Aorta (tissue), 5 donors: ENCODE measurements around the gene SAMD5. TPM values are rescaled to one million over a fixed set of nuclear protein-coding genes. Genes with fewer than 3 reads are reported as not detected.

Source experiments
- ATAC-seq: fragments of 200-7000 bp; cut with Tn5 transposase; one replicate; pipeline ENCODE4 v1.9.1; 2022; ENCODE audit warnings: moderate library complexity; ENCODE audit not compliant: low FRiP score
- DNase-seq, 2 donors: peaks; one replicate each; pipeline ENCODE4 v3.0.0-alpha.2; 2020
- H3K27ac ChIP-seq, 2 donors: one replicate each; pipeline ENCODE4 v1.5.1; 2013; ENCODE audit warnings: low read length in 2 of 2, mild to moderate bottlenecking in 2 of 2, moderate library complexity in 2 of 2, control low read depth in 1 of 2, inconsistent platforms in 1 of 2, low read depth in 1 of 2
- H3K27me3 ChIP-seq, 2 donors: one replicate each; pipeline ENCODE4 v1.6.1; 2013; ENCODE audit warnings: control low read depth in 1 of 2, low read length in 1 of 2, mild to moderate bottlenecking in 1 of 2, moderate library complexity in 1 of 2; ENCODE audit not compliant: insufficient read depth in 2 of 2, control insufficient read depth in 1 of 2
- H3K36me3 ChIP-seq, 2 donors: one replicate each; pipeline ENCODE4 v1.6.1; 2013; ENCODE audit warnings: control low read depth in 1 of 2, low read length in 1 of 2, mild to moderate bottlenecking in 1 of 2; ENCODE audit not compliant: insufficient read depth in 2 of 2, control insufficient read depth in 1 of 2
- H3K4me1 ChIP-seq, 2 donors: one replicate each; pipeline ENCODE4 v1.6.1; 2013; ENCODE audit warnings: low read length in 2 of 2, control low read depth in 1 of 2, mild to moderate bottlenecking in 1 of 2, moderate library complexity in 1 of 2; ENCODE audit not compliant: insufficient read depth in 2 of 2, control insufficient read depth in 1 of 2
- H3K4me3 ChIP-seq, 2 donors: one replicate each; pipeline ENCODE4 v1.5.1; 2013; ENCODE audit warnings: low read length in 2 of 2, control low read depth in 1 of 2, mild to moderate bottlenecking in 1 of 2
- H3K9me3 ChIP-seq: one replicate; pipeline ENCODE4 v1.6.1; 2013; ENCODE audit warnings: mild to moderate bottlenecking, low read length; ENCODE audit not compliant: control insufficient read depth
- WGBS, 2 donors: extraction: QIAGEN DNeasy Blood & Tissue Kit; methylation state at CpG; one replicate each; pipeline ENCODE4 v1.1.7; 2013; 5-methylcytosine and 5-hydroxymethylcytosine counted together
- intact Hi-C, 2 donors: fragments of 100-400 bp; cut with DNase I; formaldehyde crosslinking; loops; one replicate each; pipeline versions ENCODE4 v1.14.2 to v1.15.0; 2022
- polyA plus RNA-seq, 2 donors: library from polyadenylated mRNA; stranded (reverse); fragments of 200-250 nt; gene quantifications; one replicate each; pipeline ENCODE4 v1.2.3, GENCODE V29; 2013
- total RNA-seq, 2 donors: library from RNA; stranded (reverse); fragmentation: NEBNext Ultra II Directional; extraction: Animal tissue kit (Norgen Biotek cat#: 25700); gene quantifications; one replicate each; pipeline ENCODE4 v1.2.1, GENCODE V29; 2021
- donor health status: healthy with polysubstance abuse.
- donor health status: Bipolar disorder and iron deficiency.
- donor health status: DM: no; HTN: no; CAD: no.
- donor health status: DM: no; HTN: no; CAD: no.
- donor health status: DM: yes; HTN: yes; CAD: no.

Gene SAMD5
- total and polyA plus RNA-seq, 4 donors, result 0.50 to 3.8 (median 1.9) TPM

DNA sequence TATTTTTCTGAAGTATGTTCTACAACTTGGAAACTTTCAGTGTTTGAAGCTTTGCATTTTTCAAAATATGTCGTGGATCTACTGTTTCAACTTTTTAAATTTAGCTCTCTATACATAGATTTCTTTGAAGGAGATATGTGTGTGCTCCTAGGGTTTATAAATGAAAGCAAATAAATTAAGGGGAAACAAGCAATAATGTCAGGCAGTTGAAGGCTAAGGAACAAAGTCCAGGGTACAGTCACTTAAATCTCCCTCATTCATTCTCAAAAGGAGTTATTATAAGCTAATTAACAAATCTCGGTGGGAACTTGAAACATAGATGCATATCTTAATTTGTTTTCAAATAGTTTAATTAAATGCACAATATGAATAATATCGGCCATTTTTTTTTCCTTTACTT lies 79.4 kb downstream of the SAMD5 start:
- no peaks in the 10 kb centered on the region for H3K9me3 ChIP-seq
- H3K27me3 ChIP-seq, result no peaks in the 10 kb centered on the region
- H3K27ac ChIP-seq, result no peak overlapping the region
- no peak overlapping the region for H3K4me3 ChIP-seq
- DNase-seq, result no peak
- H3K36me3 ChIP-seq, result no peaks in the 10 kb centered on the region
- ATAC-seq, result no peak
- 37 to 65% methylated on average over 3 of the region's 3 CpGs for WGBS, 2 donors
- intact Hi-C loops, result no loop called here
- no peaks in the 10 kb centered on the region for H3K4me1 ChIP-seq

DNA sequence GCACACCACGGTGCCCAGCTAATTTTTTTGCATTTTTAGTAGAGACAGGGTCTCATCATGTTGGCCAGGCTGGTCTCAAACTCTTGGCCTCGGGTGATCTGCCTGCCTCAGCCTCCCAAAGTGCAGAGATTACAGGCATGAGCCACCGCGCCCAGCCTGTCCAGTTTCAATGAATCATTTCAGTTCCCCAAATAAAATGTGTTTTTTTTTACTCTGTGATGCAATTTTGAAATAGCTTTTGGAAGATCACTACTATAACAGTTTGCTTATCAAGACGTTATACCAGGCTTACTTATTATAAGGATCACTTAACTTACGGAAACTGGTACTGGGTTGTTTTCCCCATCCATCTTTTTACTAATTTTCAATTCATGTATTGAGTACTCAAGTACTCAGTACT lies 80.0 kb downstream of the SAMD5 start:
- Histone ChIP-seq H3K27ac (no peak overlapping the region), H3K9me3 (no peaks in the 10 kb centered on the region), H3K4me1 (no peaks in the 10 kb centered on the region), H3K4me3 (no peak overlapping the region), H3K27me3 (no peaks in the 10 kb centered on the region), H3K36me3 (no peaks in the 10 kb centered on the region)
- intact Hi-C loops, result no loop called here
- no peak for ATAC-seq
- WGBS, 2 donors, result 41 to 64% methylated on average over 6 of the region's 6 CpGs
- no peak for DNase-seq

DNA sequence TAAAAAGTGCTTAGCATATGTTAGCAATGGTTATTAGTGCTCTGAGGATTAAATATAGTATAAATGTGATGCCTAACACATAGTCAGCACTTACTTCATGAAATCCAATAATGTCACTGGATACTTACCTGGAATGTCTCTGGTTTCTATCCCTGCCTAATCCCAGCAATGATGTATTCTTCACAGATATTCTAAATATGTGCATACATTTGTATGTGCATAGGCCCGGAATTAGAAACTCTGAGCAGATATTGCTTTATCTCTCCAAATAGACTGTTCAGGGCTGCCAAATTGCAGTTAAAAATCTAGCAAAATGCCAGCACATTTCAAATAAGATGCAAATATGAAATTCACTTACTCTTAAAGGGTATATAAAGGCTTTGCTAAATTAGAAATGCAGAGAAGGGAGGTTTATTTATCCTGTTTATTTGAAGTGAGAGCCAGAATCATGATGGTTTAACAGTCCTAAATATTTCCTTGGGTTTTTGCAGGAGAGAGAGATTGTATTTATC lies 81.3 kb downstream of the SAMD5 start:
- Histone ChIP-seq H3K27ac (no peak overlapping the region), H3K4me1 (no peaks in the 10 kb centered on the region), H3K9me3 (no peaks in the 10 kb centered on the region), H3K27me3 (no peaks in the 10 kb centered on the region), H3K36me3 (no peaks in the 10 kb centered on the region), H3K4me3 (no peak overlapping the region)
- ATAC-seq (no peak), DNase-seq (no peak)
- intact Hi-C loops, result no loop called here
- 2 to 32% methylated on average over 1 of the region's 1 CpG for whole genome bisulfite sequencing, 2 donors

- ATAC-seq, result no peak
- intact Hi-C loops, result no loop called here
- WGBS, 2 donors, result 55 to 65% methylated on average over 3 of the region's 3 CpGs
Observed at GRCh38 chr6:147595961-147596360, 87.5 kb downstream of the SAMD5 start.

GRCh38 chr6:147603392-147604081 lies 95.0 kb downstream of the SAMD5 start:
- 65 to 83% methylated on average over 2 of the region's 2 CpGs for WGBS, 2 donors
- H3K27me3 ChIP-seq, result no peaks in the 10 kb centered on the region

More at GRCh38 chr6:147595961-147596360, 87.5 kb downstream of the SAMD5 start:
- Histone ChIP-seq H3K4me3 (no peak overlapping the region), H3K4me1 (no peaks in the 10 kb centered on the region), H3K9me3 (no peaks in the 10 kb centered on the region), H3K27me3 (no peaks in the 10 kb centered on the region), H3K36me3 (no peaks in the 10 kb centered on the region), H3K27ac (no peak overlapping the region)
- no peak for DNase-seq

DNA sequence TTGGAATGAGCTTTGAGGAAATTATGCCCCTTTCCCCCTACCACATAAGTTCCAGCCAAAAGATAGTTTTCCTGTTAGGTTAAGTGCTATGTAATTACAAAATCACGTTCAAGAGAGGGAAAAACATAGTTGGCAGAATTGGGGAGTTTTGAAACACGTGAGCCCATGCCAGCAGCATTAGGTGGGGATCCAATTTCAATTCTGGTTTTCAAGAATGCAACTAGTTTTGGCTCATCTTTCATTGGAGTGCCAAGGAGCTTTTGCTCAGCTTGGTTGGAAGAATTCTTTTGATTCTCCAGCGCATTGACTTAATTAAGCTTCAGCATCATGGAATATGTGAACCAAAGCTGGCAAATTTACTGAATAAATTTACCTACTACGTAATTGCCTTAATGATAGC lies 95.9 kb downstream of the SAMD5 start:
- DNase-seq, result no peak
- Histone ChIP-seq H3K36me3 (no peaks in the 10 kb centered on the region), H3K27ac (no peak overlapping the region), H3K27me3 (no peaks in the 10 kb centered on the region), H3K9me3 (no peaks in the 10 kb centered on the region), H3K4me3 (no peak overlapping the region), H3K4me1 (no peaks in the 10 kb centered on the region)
- intact Hi-C loops, result no loop called here
- 47 to 60% methylated on average over 4 of the region's 4 CpGs for WGBS, 2 donors
- no peak for ATAC-seq

More at GRCh38 chr6:147603392-147604081, 95.0 kb downstream of the SAMD5 start:
- Histone ChIP-seq H3K27ac (no peak overlapping the region), H3K4me1 (no peaks in the 10 kb centered on the region), H3K36me3 (no peaks in the 10 kb centered on the region), H3K9me3 (no peaks in the 10 kb centered on the region), H3K4me3 (no peak overlapping the region)
- intact Hi-C loops, result no loop called here
- DNase-seq (no peak), ATAC-seq (no peak)

GRCh38 chr6:147611992-147612391 lies 103.5 kb downstream of the SAMD5 start:
- no peaks in the 10 kb centered on the region for H3K36me3 ChIP-seq
- H3K4me3 ChIP-seq, result no peak overlapping the region
- no peaks in the 10 kb centered on the region for H3K9me3 ChIP-seq
- ATAC-seq (no peak), DNase-seq (no peak)
- 95 to 97% methylated on average over 5 of the region's 5 CpGs for WGBS, 2 donors
- intact Hi-C loops, result no loop called here
- H3K27ac ChIP-seq, result no peak overlapping the region
- no peaks in the 10 kb centered on the region for H3K4me1 ChIP-seq
- no peaks in the 10 kb centered on the region for H3K27me3 ChIP-seq

GRCh38 chr6:147614501-147614900 lies 106.0 kb downstream of the SAMD5 start:
- ATAC-seq (no peak), DNase-seq (no peak)
- no peaks in the 10 kb centered on the region for H3K36me3 ChIP-seq
- H3K4me3 ChIP-seq, result no peak overlapping the region
- no peaks in the 10 kb centered on the region for H3K27me3 ChIP-seq
- 71 to 74% methylated on average over 4 of the region's 4 CpGs for WGBS, 2 donors
- H3K27ac ChIP-seq, result no peak overlapping the region
- H3K9me3 ChIP-seq, result no peaks in the 10 kb centered on the region
- H3K4me1 ChIP-seq, result no peaks in the 10 kb centered on the region
- intact Hi-C loops, result no loop called here

GRCh38 chr6:147615659-147616456 lies 107.4 kb downstream of the SAMD5 start:
- 72 to 81% methylated on average over 6 of the region's 6 CpGs for WGBS, 2 donors
- no peak for DNase-seq
- H3K4me3 ChIP-seq, result no peak overlapping the region
- no peaks in the 10 kb centered on the region for H3K4me1 ChIP-seq
- no peaks in the 10 kb centered on the region for H3K9me3 ChIP-seq
- ATAC-seq, result no peak
- H3K27ac ChIP-seq, result no peak overlapping the region
- intact Hi-C loops, result no loop called here
- no peaks in the 10 kb centered on the region for H3K36me3 ChIP-seq
- H3K27me3 ChIP-seq, result no peaks in the 10 kb centered on the region
